Pancreas (tissue), 10 donors: Measurements from ENCODE around the gene GNG11. TPM values are rescaled to one million over a fixed set of nuclear protein-coding genes. Genes with fewer than 3 reads are reported as not detected.

Experiments used
- ATAC-seq, 4 donors: fragments of 200-7000 bp; cut with Tn5 transposase; one replicate each; pipeline versions ENCODE4 v1.8.0 to v1.9.1; 2020; ENCODE audit warnings: mild to moderate bottlenecking in 4 of 4, moderate library complexity in 4 of 4
- DNase-seq, 6 donors: peaks; one replicate each; pipeline ENCODE4 v3.0.0-alpha.2; 2020
- FAIRE-seq: peaks from 2 replicates; lab custom pipeline; 2012; peaks lifted over from hg19 to GRCh38; lab: Jason Lieb, UNC
- H3K27ac ChIP-seq, 4 donors: fragments of 200-600 bp; sonication (generic); 1 replicate in 3 of 4; 2 replicates in 1 of 4; pipeline versions ENCODE4 v1.5.0 to v1.8.0; 2020
- H3K27me3 ChIP-seq, 4 donors: fragments of 200-600 bp; one replicate each; pipeline ENCODE4 v1.8.0; 2021
- H3K36me3 ChIP-seq, 3 donors: fragments of 200-600 bp; sonication (generic) in 1 of 3; one replicate each; pipeline versions ENCODE4 v1.5.0 to v1.8.0; 2020 to 2021
- H3K4me1 ChIP-seq, 3 donors: fragments of 200-600 bp; one replicate each; pipeline ENCODE4 v1.8.0; 2021
- H3K4me3 ChIP-seq, 4 donors: fragments of 200-600 bp; sonication (generic) in 2 of 4; one replicate each; pipeline versions ENCODE4 v1.5.0 to v1.8.0; 2020 to 2021
- H3K9me3 ChIP-seq, 4 donors: fragments of 200-600 bp; one replicate each; pipeline ENCODE4 v1.8.0; 2021
- WGBS, 2 donors: extraction: QIAGEN DNeasy Blood & Tissue Kit; methylation state at CpG; one replicate each; pipeline ENCODE4 v1.1.7; 2013; 5-methylcytosine and 5-hydroxymethylcytosine counted together
- intact Hi-C, 3 donors: fragments of 100-400 bp; cut with DNase I; formaldehyde crosslinking; loops; one replicate each; pipeline versions ENCODE4 v1.11.1 to v1.14.2; 2022
- polyA plus RNA-seq, 2 donors: library from polyadenylated mRNA; stranded (reverse); fragments of 200-250 nt; gene quantifications; one replicate each; pipeline ENCODE4 v1.2.3, GENCODE V29; 2013
- total RNA-seq, 6 donors: library from RNA; stranded (reverse); fragmentation: NEBNext Ultra II Directional in 4 of 6; extraction: Animal tissue kit (Norgen Biotek cat#: 25700) in 4 of 6; gene quantifications; one replicate each; pipeline versions ENCODE4 v1.2.1 to v1.2.4, GENCODE V29; 2021 to 2023
- TF ChIP-seq, protein P1 (sequence below), 4 donors: fragments of 200-600 bp; sonication (generic) in 3 of 4; IDR thresholded peaks; one replicate each; pipeline versions ENCODE4 v1.5.0 to v1.8.0; 2021; ENCODE audit warnings: antibody characterized with exemption in 4 of 4
- donor health status: healthy with polysubstance abuse.
- donor health status: DM: no; HTN: no; CAD: no; lungs with moderate emphysema.
- donor health status: DM: no; HTN: no; CAD: no.
- donor health status: control.
- donor health status: control.
- donor health status: Bipolar disorder and iron deficiency.
- donor health status: DM: yes; HTN: yes; CAD: no.
- donor health status: DM: no; HTN: no; CAD: no.
- donor health status: DM: no; HTN: no; CAD: no.
- donor health status: DM: yes; HTN: yes; CAD: no.

The GNG11 gene
- total and polyA plus RNA-seq, 8 donors: 1.6 to 12.1 (median 4.0) TPM

DNA sequence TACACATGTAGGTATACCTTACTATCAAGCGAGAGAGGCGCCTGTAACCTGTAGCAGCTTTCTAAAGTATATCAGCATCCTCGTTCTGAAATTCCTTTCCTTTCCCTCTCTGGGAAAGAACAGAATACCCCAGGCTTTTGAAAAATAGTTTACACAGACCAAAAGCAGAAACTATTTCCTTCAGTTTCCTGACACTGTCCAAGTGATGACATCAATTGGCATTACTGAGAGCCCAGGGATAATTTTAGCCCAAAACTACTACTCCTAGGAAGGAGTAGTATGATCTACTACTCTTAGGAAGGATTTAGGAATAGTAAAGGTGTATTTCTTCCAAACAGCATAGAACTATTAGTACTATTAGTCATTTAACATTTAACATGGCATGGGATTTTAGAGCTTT is 6.0 kb downstream of the GNG11 start:
- H3K9me3 ChIP-seq: no peaks in the 10 kb centered on the region
- TF ChIP-seq, protein P1, sequence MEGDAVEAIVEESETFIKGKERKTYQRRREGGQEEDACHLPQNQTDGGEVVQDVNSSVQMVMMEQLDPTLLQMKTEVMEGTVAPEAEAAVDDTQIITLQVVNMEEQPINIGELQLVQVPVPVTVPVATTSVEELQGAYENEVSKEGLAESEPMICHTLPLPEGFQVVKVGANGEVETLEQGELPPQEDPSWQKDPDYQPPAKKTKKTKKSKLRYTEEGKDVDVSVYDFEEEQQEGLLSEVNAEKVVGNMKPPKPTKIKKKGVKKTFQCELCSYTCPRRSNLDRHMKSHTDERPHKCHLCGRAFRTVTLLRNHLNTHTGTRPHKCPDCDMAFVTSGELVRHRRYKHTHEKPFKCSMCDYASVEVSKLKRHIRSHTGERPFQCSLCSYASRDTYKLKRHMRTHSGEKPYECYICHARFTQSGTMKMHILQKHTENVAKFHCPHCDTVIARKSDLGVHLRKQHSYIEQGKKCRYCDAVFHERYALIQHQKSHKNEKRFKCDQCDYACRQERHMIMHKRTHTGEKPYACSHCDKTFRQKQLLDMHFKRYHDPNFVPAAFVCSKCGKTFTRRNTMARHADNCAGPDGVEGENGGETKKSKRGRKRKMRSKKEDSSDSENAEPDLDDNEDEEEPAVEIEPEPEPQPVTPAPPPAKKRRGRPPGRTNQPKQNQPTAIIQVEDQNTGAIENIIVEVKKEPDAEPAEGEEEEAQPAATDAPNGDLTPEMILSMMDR (IDR thresholded peaks at IDR 0.05): no peak
- intact Hi-C loops: no loop called here
- no peaks in the 10 kb centered on the region for H3K27me3 ChIP-seq
- no peak for FAIRE-seq
- 67 to 81% methylated on average over 3 of the region's 3 CpGs for WGBS, 2 donors
- no peak for DNase-seq
- no peak overlapping the region for H3K4me3 ChIP-seq
- no peaks in the 10 kb centered on the region for H3K4me1 ChIP-seq
- ATAC-seq: no peak
- H3K27ac ChIP-seq: no peak overlapping the region
- H3K36me3 ChIP-seq: no peaks in the 10 kb centered on the region

DNA sequence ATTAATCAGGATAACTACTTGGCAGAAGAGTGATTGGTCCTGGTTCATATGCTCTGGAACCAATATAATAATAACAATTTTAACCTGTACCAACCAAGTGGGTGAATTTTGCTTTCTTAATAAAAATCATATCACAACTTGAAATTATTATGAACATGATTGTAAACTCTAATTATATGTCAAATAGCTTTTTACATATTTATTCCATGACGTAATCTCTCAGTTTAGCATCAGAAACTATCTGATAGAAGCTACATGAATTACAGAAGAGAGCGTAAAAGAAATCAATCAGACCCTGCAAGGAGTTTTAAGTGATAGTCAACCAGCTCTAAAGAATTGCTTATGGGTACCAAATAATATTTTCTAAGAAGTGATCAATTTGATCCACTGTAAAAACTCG is 10.1 kb downstream of the GNG11 start:
- no peaks in the 10 kb centered on the region for H3K9me3 ChIP-seq

DNA sequence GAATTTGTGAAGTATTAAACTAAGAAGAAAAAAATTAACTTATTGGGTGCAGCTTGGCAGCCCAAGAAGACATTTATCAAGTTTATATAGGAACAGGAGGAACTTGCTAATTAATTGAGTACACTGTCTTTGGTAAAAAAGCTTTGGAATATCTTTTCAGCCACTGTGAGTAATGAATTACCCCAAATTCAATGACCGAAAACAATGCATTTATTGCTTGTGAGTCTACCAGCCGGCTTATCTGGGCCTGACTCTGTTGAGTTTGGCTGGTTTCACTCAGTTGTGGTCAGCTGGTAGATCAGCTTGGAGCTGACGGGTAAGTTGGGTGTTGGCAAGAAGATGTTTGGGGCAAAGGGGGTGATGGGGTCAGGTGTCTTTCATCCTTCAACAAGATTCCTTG is 11.6 kb downstream of the GNG11 start:
- no peak overlapping the region for H3K27ac ChIP-seq
- H3K4me1 ChIP-seq: peaks cover 0 to 4% (median 0%) of the 10 kb centered on the region in 3 donors
- WGBS, 2 donors: 66 to 68% methylated on average over 3 of the region's 3 CpGs
- no peaks in the 10 kb centered on the region for H3K9me3 ChIP-seq
- FAIRE-seq (no peak), ATAC-seq (peak in 1 of 4 donors; percentile 51), DNase-seq (no peak)
- intact Hi-C loops: no loop called here
- H3K36me3 ChIP-seq: no peaks in the 10 kb centered on the region
- no peak overlapping the region for H3K4me3 ChIP-seq
- TF ChIP-seq, protein P1 (IDR thresholded peaks at IDR 0.05): no peak
- no peaks in the 10 kb centered on the region for H3K27me3 ChIP-seq

More for the DNA sequence above, 10.1 kb downstream of the GNG11 start:
- FAIRE-seq (no peak), ATAC-seq (no peak), DNase-seq (no peak)
- no peaks in the 10 kb centered on the region for H3K36me3 ChIP-seq
- H3K4me1 ChIP-seq: peaks cover 0 to 4% (median 0%) of the 10 kb centered on the region in 3 donors
- TF ChIP-seq, protein P1 (IDR thresholded peaks at IDR 0.05): no peak
- WGBS, 2 donors: 68 to 69% methylated on average over 3 of the region's 3 CpGs
- H3K4me3 ChIP-seq: no peak overlapping the region
- intact Hi-C loops: no loop called here
- H3K27ac ChIP-seq: no peak overlapping the region
- H3K27me3 ChIP-seq: no peaks in the 10 kb centered on the region

DNA sequence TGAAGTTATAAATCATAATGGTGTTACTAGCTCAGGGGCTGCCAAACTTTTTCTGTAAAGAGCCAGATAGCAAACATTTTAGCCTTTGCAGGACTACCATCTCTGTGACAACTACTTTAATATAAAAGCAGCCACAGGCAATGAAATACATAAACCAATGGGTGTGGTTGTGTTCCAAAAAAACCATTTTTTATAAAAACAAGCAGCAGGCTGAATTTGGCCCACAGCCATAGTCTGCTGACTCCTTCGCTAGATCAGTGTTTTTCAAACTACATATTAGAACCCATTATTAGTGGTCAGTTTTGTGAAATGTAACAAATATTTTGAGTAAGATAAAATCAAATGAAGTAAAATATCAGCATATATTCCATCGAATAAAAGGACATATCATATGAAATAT is 13.6 kb downstream of the GNG11 start:
- intact Hi-C loops: no loop called here
- DNase-seq (no peak), ATAC-seq (no peak), FAIRE-seq (no peak)
- Histone ChIP-seq H3K4me3 (no peak overlapping the region), H3K36me3 (no peaks in the 10 kb centered on the region), H3K4me1 (peaks cover 0 to 4% (median 0%) of the 10 kb centered on the region in 3 donors), H3K27me3 (no peaks in the 10 kb centered on the region), H3K9me3 (no peaks in the 10 kb centered on the region), H3K27ac (no peak overlapping the region)
- WGBS, 2 donors: 73 to 79% methylated on average over 2 of the region's 2 CpGs
- TF ChIP-seq, protein P1 (IDR thresholded peaks at IDR 0.05): no peak

DNA sequence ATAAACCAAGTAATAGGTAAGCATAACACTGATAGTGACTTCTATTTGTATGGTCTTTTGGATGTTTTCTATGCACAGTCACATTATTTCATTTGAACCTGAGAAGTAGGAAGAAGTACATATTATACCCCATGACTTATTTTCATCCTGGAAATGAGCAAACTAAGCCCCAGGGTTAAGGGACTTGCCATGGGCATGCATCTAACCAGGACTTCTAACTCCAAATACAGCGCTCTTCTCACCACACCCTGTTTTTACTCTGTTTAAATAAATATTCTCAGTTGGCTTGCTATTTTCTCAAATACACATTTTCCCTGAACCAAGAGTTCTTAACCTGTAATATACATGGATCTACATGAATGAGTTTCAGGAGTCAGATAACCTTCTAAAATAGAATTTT is 16.3 kb downstream of the GNG11 start:
- TF ChIP-seq, protein P1 (IDR thresholded peaks at IDR 0.05): no peak
- Histone ChIP-seq H3K4me1 (peaks cover 0 to 4% (median 0%) of the 10 kb centered on the region in 3 donors), H3K36me3 (no peaks in the 10 kb centered on the region), H3K27ac (no peak overlapping the region), H3K9me3 (no peaks in the 10 kb centered on the region), H3K4me3 (no peak overlapping the region), H3K27me3 (no peaks in the 10 kb centered on the region)
- 86 to 100% methylated on average over 1 of the region's 1 CpG for WGBS, 2 donors
- DNase-seq (no peak), ATAC-seq (no peak), FAIRE-seq (no peak)
- intact Hi-C loops: no loop called here
